ENCODE data around the gene THBS4.
A peak's percentile ranks its signal among the peaks of the same experiment; 100 is the strongest.

The THBS4 gene

GRCh38 chr5:80034962-80035821, at the start of gene THBS4:
Gene THBS4, plus strand, starts transcription at chr5:80035348. Its CDS starts 190 bp downstream, at chr5:80035538.
- no peak for DNase-seq (ENCODE audit: low read depth in 2 of 2)

GRCh38 chr5:79986260-79986659, 48.9 kb upstream of the THBS4 start:
- no peak for DNase-seq (ENCODE audit: low read depth in 2 of 2)

DNA sequence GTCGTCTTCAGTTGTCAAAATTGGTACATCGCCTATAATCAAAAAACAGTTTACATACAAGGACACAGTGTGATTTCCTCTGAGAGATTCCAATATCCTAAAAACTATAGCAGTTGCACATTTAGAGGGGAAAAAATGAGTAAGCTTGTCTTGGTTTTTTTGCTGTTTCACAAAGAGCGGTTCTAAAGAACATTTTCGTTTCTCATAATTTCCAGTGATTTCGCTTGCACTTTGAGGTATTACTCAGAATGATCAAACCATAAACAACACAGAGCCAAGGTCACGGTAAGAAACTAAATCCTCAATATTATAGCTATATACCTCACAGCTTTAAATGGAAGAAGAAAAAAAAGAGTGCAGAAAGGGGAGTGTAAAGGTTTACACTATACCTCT, 44.9 kb upstream of the THBS4 start:
- DNase-seq (ENCODE audit: low read depth in 2 of 2): no peak

DNA sequence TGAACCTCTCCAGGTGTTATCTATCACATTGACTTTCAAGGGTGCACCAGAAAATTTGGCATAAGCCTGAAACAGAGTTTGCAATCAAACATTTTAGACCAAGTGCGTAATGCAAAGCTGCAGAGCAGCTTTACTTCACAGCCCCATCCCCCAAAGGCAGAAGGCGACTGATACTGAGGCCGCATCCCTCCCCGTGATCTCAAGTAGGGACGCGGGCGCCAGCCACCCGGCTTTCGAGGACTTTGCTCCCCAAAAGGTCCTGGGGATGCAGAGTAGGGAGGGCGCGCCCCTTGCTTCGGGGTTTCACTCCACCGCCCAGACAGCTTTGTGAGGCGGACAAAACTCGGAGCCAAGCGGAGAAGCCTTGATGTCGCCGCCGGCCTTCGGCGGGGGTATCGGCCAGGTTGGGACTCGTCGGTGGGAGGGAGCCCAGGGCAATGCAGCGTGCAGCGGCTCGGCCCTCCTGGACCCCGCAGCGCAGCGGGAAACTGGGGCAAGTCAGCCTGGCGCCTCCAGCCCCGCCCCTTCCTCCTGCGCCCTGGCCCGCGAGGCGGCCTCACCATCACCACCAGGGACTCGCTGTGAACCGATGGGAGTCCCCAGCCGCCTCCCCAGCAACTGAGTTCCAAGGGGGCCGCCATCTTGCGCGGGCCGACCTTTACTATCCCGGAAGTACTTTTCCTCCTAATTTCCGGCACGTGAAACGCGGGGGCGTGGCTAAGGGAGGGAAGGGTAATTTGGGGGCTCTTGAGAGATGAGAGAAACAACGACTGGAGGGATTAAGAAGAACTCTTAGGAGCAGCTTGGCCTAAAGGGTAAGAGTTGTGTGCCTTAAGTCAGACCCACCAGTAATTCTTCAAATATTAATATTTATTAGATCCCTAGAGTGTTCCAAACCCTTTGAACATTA, 44.3 kb upstream of the THBS4 start, which contains the start of gene MTX3:
Gene MTX3, minus strand, starts transcription at position 665 of the 910 bp plus-strand sequence. Its CDS starts 24 bp downstream, at position 641.
- peak; percentile 71 to 83 for DNase-seq (ENCODE audit: low read depth in 2 of 2)

DNA sequence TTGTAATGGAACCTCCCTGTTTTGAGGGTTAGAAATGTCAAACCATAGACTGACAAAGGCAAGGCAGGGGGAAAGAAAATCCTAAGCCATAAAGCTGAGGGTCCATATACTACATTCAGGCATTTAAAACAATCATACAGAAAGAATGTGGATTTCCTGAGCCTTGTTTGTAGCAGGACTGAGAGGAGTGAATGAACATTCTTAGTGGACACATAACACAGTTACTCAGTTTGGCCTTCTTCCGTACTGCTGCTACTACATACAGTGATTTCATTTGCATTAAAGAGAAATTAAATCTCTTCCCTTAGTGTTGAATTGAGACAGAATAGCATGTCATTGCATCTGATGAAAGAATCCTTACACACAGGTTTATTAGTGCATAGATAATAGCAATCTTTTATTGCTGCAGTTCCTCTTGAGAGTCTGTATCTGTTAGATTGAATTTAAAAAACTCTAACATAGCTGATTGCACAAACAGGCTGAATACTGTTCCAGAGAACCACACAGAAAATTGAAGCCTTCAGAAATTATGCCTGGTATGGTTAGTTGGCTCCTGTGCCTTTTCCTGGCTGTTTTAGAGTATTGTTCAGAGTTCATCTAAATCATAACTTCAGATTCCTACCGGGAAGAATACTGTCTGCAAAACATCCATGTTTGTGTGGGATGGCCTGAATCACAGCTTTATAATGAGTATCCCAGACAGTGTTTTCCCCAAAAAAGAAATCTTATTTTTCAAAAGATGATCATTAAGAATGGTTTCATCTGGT, 42.1 kb upstream of the THBS4 start:
- no peak for DNase-seq (ENCODE audit: low read depth in 2 of 2)

DNA sequence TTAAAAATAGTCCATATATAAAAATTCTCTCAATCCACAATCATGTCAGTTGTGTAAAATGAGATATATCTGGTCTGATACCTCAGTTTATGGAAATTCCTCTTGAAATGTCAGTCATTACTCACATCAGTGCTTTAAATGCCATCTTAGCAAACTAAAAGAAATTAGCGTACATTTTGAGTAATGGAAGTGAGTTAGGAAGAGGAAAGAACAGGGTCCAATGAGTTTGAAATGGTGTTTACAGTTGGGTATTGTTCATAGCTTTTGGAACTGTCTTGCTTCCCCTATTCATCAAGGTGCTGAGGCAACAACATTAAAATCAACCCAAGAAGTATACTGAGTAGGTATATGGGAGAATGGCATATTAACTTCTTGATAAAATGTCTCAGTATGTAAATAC, 35.4 kb upstream of the THBS4 start:
- DNase-seq (ENCODE audit: low read depth in 2 of 2): no peak

- no peak for DNase-seq (ENCODE audit: low read depth in 2 of 2)
Measured at GRCh38 chr5:80002677-80003076, 32.5 kb upstream of the THBS4 start.

DNA sequence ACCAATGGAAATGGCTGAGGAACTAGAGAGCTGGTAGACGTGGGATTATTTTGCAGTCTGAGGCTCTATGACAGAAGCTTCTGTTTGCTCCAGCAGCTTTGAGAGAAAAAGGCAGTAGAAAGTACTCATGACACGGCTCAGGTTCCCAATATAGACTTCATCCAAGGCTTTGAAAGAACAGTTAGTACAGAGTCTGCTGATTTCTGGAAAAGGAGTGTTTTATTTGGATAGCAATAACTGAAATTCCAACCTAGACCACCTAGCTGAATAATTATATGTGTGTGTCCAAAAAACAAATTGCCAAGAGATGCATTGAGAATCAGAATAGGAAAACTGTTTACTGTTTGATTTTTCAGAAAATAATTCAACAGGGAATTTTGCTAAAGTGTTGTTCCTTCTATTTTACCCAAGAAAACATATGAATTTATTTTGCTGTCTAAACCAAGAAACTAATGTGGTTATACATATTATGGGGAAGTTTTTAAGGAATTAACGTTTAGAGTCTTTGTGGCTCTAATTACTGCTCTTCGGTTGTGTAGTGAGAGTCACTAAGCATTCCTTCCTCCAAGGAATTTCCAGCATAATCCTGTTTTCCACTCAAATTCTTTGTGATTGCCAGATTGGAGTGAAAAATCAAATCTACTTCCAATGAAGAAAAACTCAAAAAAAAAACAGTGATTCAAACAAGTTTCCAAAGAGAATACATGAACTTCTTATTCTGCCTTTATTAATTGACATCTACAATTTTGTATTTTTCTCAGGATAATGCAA, 26.0 kb upstream of the THBS4 start:
- no peak for DNase-seq (ENCODE audit: low read depth in 2 of 2)

- DNase-seq (ENCODE audit: low read depth in 2 of 2): no peak
Measured at GRCh38 chr5:80010754-80011392, 24.3 kb upstream of the THBS4 start.

- DNase-seq (ENCODE audit: low read depth in 2 of 2): no peak
Measured at GRCh38 chr5:80025069-80025468, 10.1 kb upstream of the THBS4 start.

DNA sequence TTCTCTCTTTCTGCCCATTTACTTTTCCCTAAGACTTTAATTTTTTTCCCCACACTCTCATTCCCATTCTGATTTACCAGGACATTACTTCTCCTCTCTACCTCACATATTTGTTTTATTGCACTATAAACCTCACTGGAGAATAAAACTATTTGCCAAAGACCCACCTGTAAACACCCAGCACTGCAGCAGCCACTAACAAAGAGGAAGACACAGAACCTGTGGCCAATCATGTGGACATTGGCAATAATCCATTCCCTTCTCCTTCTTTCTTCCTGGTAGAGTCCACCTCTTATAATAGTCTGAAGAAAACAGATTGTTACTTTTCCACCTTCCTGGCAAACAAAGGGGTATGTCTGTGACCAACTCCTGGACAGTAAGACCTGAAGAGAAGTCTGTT, 8.3 kb upstream of the THBS4 start:
- DNase-seq (ENCODE audit: low read depth in 2 of 2): no peak

- DNase-seq (ENCODE audit: low read depth in 2 of 2): no peak
Measured at GRCh38 chr5:80031109-80031508, 4.0 kb upstream of the THBS4 start.

DNA sequence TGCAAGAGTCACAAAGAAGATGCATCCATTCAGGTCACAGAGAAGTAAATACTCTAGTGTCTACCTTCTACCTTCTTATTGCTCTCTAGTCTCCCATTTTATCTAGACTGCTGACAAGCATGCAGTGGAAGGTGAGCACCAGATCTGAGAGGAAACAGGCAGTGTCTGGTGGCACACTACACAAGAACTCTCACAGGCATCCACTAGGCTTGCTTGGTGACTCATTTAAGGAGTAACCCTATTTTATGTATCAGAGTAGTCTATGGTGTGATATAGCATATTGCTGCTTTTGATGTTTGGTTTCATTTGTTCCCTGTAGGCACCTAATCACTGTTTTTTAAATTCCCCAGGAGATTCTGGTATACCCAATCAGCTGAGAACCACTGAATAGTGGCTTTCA, 1.6 kb upstream of the THBS4 start:
- DNase-seq (ENCODE audit: low read depth in 2 of 2): no peak

DNA sequence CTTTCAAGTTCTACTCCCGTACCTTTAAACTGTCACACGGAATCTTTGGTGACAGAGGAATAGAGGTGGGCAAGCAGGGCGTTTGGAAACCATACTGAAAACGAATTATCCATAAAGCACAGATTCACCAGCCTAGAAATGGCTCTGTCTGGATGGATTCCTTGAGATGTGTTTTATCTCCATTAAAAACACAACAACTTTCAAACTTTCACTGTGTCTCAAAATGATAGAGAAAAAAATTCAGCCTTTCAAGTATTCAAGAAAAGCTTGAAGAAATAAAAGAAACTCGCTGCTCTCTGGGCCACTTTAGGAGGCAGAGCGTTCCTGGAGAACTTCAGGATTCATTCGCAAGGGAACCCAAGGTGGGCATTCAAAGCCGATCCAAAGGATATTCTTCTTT, 589 bp upstream of the THBS4 start:
- DNase-seq (ENCODE audit: low read depth in 2 of 2): no peak

- no peak for DNase-seq (ENCODE audit: low read depth in 2 of 2)
Measured at GRCh38 chr5:80035839-80036238, 691 bp downstream of the THBS4 start.

- DNase-seq (ENCODE audit: low read depth in 2 of 2): no peak
Measured at GRCh38 chr5:80036615-80037014, 1.5 kb downstream of the THBS4 start.

- DNase-seq (ENCODE audit: low read depth in 2 of 2): no peak
Measured at GRCh38 chr5:80037366-80037765, 2.2 kb downstream of the THBS4 start.

GRCh38 chr5:80039650-80040049, 4.5 kb downstream of the THBS4 start:
- no peak for DNase-seq (ENCODE audit: low read depth in 2 of 2)

DNA sequence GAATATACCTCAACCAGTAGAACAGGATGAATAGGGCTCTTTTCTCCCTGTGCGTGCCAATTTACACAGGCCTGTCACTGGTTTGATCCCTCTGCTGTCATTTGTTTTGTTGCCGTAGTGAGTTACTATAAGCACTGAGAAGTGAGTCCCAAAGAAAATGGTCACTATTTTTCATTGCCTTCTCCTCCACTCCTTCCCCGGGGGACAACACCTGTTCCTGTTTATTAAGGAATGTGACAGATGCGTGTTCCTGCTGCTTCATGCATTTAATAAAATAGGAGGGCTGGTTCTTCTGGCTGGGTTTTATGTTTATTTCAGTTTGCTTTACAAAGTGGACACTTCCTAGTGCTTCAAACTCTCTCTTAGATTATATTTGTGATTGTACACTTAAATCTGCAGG, 6.4 kb downstream of the THBS4 start:
- DNase-seq (ENCODE audit: low read depth in 2 of 2): no peak

DNA sequence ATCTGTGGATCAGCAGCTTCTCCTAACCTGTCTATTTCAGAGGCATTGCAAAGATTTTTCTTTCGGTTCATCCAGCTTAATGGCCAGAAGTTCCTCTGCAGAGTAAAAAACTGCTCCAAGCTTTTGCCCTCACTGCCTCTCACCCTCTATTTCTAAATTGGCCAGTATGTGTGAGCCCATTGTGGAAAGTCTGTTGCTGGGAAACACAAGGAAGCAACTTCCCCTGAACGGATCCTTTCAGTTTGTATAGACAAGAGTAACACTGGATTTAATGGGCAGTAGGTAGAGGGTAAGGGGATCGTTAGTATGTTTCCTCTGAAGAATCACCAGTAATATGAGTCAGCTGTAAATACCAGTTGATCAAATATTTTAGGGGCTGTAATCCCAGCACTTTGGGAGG, 7.2 kb downstream of the THBS4 start:
- DNase-seq (ENCODE audit: low read depth in 2 of 2): no peak

DNA sequence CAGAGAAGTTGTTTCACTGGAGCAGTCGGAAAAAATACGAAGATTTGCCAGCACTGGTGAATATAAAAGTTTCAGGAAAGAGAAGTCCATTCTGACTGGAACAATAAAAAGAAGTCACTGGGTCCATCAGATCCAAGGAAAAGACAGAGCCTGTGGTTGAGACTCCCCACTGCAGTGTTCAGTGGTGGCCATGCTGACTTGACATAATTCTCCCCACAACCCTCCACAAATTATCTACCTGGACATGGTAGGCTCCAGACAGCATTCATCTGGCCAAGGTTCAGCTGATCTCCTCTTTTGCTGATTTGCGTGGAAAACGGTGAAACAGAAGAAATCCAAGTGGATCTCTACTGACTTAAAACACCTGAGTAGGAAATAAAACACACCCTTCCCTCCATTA, 8.0 kb downstream of the THBS4 start:
- DNase-seq (ENCODE audit: low read depth in 2 of 2): no peak
